PC-9 (cell line): ENCODE measurements around the gene CALR3.

Experiments used
- CTCF ChIP-seq: fragments of 200-600 bp; sonication (generic); conservative IDR thresholded peaks from 2 replicates; pipeline ENCODE4 v1.6.1; 2017; ENCODE audit warnings: mixed run types, antibody characterized with exemption, mild to moderate bottlenecking, moderate library complexity
- EZH2 ChIP-seq: fragments of 200-600 bp; sonication (generic); IDR thresholded peaks from 2 replicates; pipeline ENCODE4 v1.8.0; 2017; ENCODE audit warnings: antibody characterized with exemption, low read depth

- TF ChIP-seq CTCF (no peak), EZH2 (no peak)
These were observed 631 bp upstream of the CALR3 start for GRCh38 chr19:16496613-16496983.
